ENCODE data around the gene HPS5. TPM values are rescaled to one million over a fixed set of nuclear protein-coding genes. Genes with fewer than 3 reads are reported as not detected.

HPS5 gene
- total and polyA plus RNA-seq, 2 of the 13 experiments (the other 11 are each of a cell fraction or from before 2014, with no cell fraction given): 6.6 to 25.5 TPM

DNA sequence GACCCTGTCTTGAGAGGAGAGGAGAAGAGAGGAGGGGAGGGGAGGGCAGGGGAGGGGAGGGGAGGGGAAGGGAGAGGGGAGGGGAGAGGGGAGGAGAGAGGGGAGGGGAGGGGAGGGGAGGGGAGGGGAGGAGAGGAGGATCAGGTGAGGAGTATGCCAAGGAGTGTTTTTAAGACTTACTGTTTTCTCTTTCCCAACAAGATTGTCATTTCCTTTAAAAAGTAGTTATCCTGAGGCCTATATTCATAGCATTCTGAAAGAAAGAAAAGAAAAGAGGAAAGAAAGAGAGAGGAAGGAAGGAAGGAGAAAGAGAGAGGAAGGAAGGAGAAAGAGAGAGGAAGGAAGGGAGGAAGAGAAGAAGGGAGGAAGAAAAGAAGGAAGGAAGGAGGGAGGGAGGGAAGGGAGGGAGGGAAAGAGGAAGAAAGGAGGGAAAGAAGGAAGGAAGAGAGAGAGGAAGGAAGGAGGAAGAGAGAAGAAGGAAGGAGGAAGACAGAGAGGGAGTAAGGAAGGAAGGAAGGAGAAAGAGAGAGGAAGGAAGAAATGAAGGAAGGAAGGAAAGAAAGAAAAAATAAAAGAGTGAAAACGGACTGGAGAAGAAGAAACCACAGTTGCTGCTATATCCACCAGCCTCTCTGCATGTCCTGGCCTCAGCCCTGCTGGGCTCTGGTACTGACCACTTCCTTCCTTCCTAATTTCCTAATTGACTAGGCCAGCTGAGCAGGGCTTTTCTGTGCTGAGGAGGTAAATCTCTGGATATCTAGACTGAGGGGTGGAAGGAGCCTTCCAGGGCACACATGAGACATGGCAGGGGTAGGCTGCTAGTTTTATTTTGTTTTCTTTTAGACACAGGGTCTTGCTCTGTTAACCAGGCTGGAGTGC, 57.0 kb downstream of the HPS5 start:
- CTCF ChIA-PET (ENCODE audit: low intra/inter-chr PET ratio, low total read pairs): no interaction called here
- Histone ChIP-seq H3K4me1 (ENCODE audit: insufficient read depth, low read length) (peaks cover 53% of the 10 kb centered on the region), H3K4me3 (replicated peaks in 1 of 3; ENCODE audit: insufficient read depth in 1 of 3, low read depth in 2 of 3, low read length in 3 of 3) (no peak overlapping the region), H3K79me2 (ENCODE audit: insufficient read depth, low read length) (no peaks in the 10 kb centered on the region), H3K27ac (ENCODE audit: extremely low read length, insufficient read depth, low read length) (no peak overlapping the region), H3K9me3 (ENCODE audit: low read length) (no peaks in the 10 kb centered on the region), H3K36me3 (replicated peaks in 1 of 2; ENCODE audit: control insufficient read depth in 1 of 2, insufficient read depth in 2 of 2, low read length in 2 of 2) (no peaks in the 10 kb centered on the region), H3K9ac (ENCODE audit: insufficient read depth, low read depth, low read length) (no peak overlapping the region), H3K27me3 (ENCODE audit: control insufficient read depth in 1 of 2, insufficient read depth in 2 of 2, low read length in 2 of 2) (no peaks in the 10 kb centered on the region), H3K4me2 (ENCODE audit: low read depth, low read length) (no peak overlapping the region), H2AFZ (ENCODE audit: low read length) (no peak overlapping the region), H4K20me1 (ENCODE audit: insufficient read depth, low read length) (no peaks in the 10 kb centered on the region)
- in situ Hi-C loops (cut with HindIII; ENCODE audit: extremely low pct_ligation_motif_present, low pct_unique_long_range_greater_than_20kb): no loop called here
- POLR2A ChIA-PET: no interaction called here
- DNase-seq (ENCODE audit: low spot score) (no peak), ATAC-seq (no peak), FAIRE-seq (no peak)
- 58% methylated on average over 1 of the region's 1 CpG for WGBS (ENCODE audit: low lambda C conversion rate)
- intact Hi-C loops (cut with micrococcal nuclease; ENCODE audit: unreplicated experiment): no loop called here
- no TSS peak for BruUV-seq (replicated peaks)
- TF ChIP-seq ZFY (CRISPR knock-in tag; IDR thresholded peaks at IDR 0.05): no peak
- 0 out of 2 replicates have a peak, but pooled peaks have one; percentile 60 for TF ChIP-seq PCBP1 (IDR thresholded peaks at IDR 0.05; ENCODE audit: borderline replicate concordance, low read depth, low read length)
- TF ChIP-seq, protein P1, sequence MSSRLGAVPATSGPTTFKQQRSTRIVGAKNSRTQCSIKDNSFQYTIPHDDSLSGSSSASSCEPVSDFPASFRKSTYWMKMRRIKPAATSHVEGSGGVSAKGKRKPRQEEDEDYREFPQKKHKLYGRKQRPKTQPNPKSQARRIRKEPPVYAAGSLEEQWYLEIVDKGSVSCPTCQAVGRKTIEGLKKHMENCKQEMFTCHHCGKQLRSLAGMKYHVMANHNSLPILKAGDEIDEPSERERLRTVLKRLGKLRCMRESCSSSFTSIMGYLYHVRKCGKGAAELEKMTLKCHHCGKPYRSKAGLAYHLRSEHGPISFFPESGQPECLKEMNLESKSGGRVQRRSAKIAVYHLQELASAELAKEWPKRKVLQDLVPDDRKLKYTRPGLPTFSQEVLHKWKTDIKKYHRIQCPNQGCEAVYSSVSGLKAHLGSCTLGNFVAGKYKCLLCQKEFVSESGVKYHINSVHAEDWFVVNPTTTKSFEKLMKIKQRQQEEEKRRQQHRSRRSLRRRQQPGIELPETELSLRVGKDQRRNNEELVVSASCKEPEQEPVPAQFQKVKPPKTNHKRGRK (CRISPR knock-in tag; IDR thresholded peaks at IDR 0.05): 0 out of 2 replicates have a peak, but pooled peaks have one; percentile 42
- peak; percentile 91 for TF ChIP-seq HNRNPK (IDR thresholded peaks at IDR 0.05; ENCODE audit: low read depth, low read length, poor library complexity, severe bottlenecking)
- no peak for TF ChIP-seq PITX1 (CRISPR knock-in tag; IDR thresholded peaks at IDR 0.05)
- no peak for TF ChIP-seq CAMTA2 (CRISPR knock-in tag; IDR thresholded peaks at IDR 0.05; ENCODE audit: borderline replicate concordance)
